Activated T-cell treated with anti-CD3 and anti-CD28 coated beads, Interleukin-2, amount 50 U/mL, for 72 hours (primary cell): Measurements from ENCODE around the gene DAAM2. TPM values are rescaled to one million over a fixed set of nuclear protein-coding genes. Genes with fewer than 3 reads are reported as not detected.
A peak's percentile ranks its signal among the peaks of the same experiment; 100 is the strongest.

ENCODE experiments used
- ATAC-seq, 2 donors: fragments of 150-1000 bp; cut with Tn5 transposase; replicated peaks in 1 of 2; 2 replicates each; pipeline ENCODE4 v1.10.0; 2021; ENCODE audit warnings: moderate library complexity in 2 of 2, mild to moderate bottlenecking in 1 of 2
- DNase-seq, 2 donors: peaks; one replicate each; pipeline ENCODE4 v3.0.0; 2021 to 2022; ENCODE audit warnings: mixed read lengths in 1 of 2
- H3K27ac Mint-ChIP-seq: one replicate; pipeline ENCODE4 v1.8.0; 2022; ENCODE audit warnings: mild to moderate bottlenecking, moderate library complexity, mixed read lengths
- H3K27me3 Mint-ChIP-seq: one replicate; pipeline ENCODE4 v1.8.0; 2022; ENCODE audit warnings: low read depth, mixed read lengths
- H3K36me3 Mint-ChIP-seq, 2 donors: one replicate each; pipeline ENCODE4 v1.8.0; 2022; ENCODE audit warnings: mixed read lengths in 2 of 2, mild to moderate bottlenecking in 1 of 2; ENCODE audit not compliant: insufficient read depth in 2 of 2
- H3K4me1 Mint-ChIP-seq: one replicate; pipeline ENCODE4 v1.8.0; 2022; ENCODE audit warnings: low read depth, mixed read lengths
- H3K4me3 Mint-ChIP-seq, 2 donors: one replicate each; pipeline ENCODE4 v1.8.0; 2022; ENCODE audit warnings: mild to moderate bottlenecking in 2 of 2, mixed read lengths in 2 of 2, moderate library complexity in 2 of 2
- H3K9me3 Mint-ChIP-seq, 2 donors: one replicate each; pipeline ENCODE4 v1.8.0; 2022; ENCODE audit warnings: mixed read lengths in 2 of 2
- total RNA-seq, 2 donors: library from RNA; stranded (reverse); gene quantifications; one replicate each; pipeline ENCODE4 v1.2.3, GENCODE V29; 2022

The DAAM2 gene
- total RNA-seq, 2 donors from 2014 or later: not detected

DNA sequence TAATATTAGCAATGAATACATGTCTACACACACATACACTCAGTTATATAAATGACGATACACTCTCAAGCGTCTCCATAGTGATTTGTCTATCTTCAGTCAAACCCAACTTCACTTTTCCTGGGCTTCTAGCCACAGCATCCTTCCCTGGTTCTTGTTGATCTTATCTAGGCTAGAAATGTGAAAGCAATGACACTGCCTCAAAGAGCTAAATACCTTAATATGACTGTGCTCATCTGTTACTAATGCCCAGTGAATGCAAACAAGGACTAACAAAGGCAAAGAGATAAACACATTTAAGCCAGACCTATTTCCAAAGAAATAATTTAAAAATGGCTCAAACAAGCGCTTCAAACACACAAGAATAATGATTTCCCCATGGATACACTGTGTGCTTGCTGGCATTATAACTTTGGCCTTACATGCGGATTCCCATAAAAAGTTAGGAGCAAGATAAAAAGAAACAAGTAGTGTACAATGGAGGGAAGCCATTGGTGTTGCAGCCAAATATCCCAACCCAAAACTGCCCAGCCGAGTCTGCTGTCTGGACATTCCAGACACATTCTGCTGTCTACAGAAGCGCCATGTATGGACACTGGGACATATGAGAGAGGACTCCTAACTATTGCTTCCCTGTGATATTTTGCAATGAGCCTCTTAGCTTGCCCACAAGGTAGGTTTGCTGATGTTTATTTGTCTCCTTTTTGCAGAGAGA lies 19.5 kb upstream of the DAAM2 start:
- no peak overlapping the region for H3K4me3 Mint-ChIP-seq
- H3K27ac Mint-ChIP-seq: no peak overlapping the region
- H3K4me1 Mint-ChIP-seq: no peaks in the 10 kb centered on the region
- H3K27me3 Mint-ChIP-seq: peaks cover 7% of the 10 kb centered on the region
- no peak for DNase-seq
- no peaks in the 10 kb centered on the region for H3K9me3 Mint-ChIP-seq
- ATAC-seq: no peak
- no peaks in the 10 kb centered on the region for H3K36me3 Mint-ChIP-seq

DNA sequence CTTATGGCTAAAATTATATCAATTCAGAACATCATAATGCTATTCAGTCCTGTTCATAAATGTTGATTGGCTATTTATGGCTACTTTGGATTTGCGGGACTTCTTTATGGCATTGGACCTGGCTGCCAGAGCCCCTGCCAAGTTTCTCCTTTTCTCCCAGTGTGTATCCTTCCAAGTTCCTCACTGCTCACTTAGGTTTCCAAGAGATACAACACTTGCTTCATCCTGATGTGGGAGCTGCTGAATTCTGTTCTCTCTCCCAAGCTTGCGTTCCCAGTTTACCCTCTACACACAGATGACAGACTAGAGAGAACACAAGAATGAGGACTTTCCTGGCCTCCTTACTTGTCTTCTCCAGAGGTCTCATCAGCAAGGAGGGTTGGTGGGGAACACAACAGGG lies 18.4 kb upstream of the DAAM2 start:
- Mint-ChIP-seq H3K36me3 (no peaks in the 10 kb centered on the region), H3K9me3 (no peaks in the 10 kb centered on the region), H3K27me3 (peaks cover 7% of the 10 kb centered on the region), H3K4me1 (no peaks in the 10 kb centered on the region), H3K4me3 (no peak overlapping the region), H3K27ac (no peak overlapping the region)
- ATAC-seq (no peak), DNase-seq (no peak)

DNA sequence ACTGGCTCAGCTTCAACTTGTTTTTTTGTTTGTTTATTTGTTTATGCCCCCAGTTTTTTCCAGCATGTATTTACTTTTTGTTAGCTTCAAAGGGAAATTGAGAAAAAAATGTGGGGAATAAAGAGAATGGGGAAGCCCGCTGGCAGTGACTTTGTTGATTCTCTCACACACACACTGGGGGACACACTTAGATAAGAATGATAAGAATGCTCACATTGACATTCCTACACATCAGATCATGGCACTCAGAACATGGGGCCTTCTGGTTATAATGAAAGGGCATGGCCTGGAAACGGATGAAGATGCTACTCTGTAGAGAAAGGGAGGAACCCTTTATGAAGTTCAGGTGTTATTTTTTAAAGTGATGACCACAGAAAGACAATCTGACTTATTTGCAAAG lies 15.6 kb upstream of the DAAM2 start:
- Mint-ChIP-seq H3K27me3 (no peaks in the 10 kb centered on the region), H3K4me1 (no peaks in the 10 kb centered on the region), H3K27ac (no peak overlapping the region), H3K9me3 (no peaks in the 10 kb centered on the region), H3K36me3 (no peaks in the 10 kb centered on the region), H3K4me3 (no peak overlapping the region)
- no peak for ATAC-seq
- no peak for DNase-seq

DNA sequence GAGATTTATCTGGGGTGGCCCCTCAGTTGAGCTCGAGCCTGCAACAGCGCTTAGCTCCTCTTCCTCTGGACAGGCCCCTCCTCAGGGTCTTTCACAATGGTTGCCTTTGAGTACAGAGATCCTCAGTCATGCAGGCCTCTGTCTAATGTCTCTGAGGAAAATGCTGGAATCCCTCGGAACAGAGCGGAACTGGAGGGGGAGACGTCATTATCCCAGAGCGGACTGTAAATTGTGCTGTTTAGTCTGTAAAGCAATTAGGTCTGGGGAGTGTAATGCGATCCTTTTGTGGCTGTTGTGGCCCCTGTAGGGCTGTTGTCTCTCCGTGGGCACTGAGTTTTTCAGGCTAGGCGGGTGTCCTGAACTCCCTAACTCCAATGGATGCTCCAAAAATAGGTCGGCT lies 15.0 kb upstream of the DAAM2 start:
- ATAC-seq: no peak
- Mint-ChIP-seq H3K4me1 (no peaks in the 10 kb centered on the region), H3K27ac (no peak overlapping the region), H3K36me3 (no peaks in the 10 kb centered on the region), H3K27me3 (no peaks in the 10 kb centered on the region), H3K9me3 (no peaks in the 10 kb centered on the region), H3K4me3 (no peak overlapping the region)
- DNase-seq: no peak

DNA sequence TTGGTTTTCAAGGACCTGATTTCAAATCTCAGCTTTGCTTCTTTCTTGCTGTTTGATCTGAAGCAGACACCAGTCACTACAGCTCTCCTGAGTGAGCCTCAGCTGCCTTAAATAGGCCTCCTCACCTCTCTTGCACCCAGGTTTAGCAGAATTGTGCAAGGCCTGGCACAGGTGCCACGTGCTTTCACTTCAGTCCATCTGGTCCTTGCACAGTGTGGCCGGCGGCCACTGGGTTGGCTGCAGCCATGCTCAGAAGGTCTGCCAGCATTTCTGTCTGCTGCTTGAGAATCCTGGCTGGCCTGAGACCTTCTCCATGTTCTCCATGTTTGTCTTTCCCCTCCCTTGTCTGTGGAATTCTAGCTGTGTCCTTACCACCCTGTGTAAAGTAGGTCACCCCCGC lies 14.5 kb upstream of the DAAM2 start:
- H3K4me1 Mint-ChIP-seq: no peaks in the 10 kb centered on the region
- DNase-seq (no peak), ATAC-seq (no peak)
- H3K27me3 Mint-ChIP-seq: no peaks in the 10 kb centered on the region
- no peaks in the 10 kb centered on the region for H3K36me3 Mint-ChIP-seq
- no peak overlapping the region for H3K4me3 Mint-ChIP-seq
- H3K9me3 Mint-ChIP-seq: no peaks in the 10 kb centered on the region
- H3K27ac Mint-ChIP-seq: no peak overlapping the region

DNA sequence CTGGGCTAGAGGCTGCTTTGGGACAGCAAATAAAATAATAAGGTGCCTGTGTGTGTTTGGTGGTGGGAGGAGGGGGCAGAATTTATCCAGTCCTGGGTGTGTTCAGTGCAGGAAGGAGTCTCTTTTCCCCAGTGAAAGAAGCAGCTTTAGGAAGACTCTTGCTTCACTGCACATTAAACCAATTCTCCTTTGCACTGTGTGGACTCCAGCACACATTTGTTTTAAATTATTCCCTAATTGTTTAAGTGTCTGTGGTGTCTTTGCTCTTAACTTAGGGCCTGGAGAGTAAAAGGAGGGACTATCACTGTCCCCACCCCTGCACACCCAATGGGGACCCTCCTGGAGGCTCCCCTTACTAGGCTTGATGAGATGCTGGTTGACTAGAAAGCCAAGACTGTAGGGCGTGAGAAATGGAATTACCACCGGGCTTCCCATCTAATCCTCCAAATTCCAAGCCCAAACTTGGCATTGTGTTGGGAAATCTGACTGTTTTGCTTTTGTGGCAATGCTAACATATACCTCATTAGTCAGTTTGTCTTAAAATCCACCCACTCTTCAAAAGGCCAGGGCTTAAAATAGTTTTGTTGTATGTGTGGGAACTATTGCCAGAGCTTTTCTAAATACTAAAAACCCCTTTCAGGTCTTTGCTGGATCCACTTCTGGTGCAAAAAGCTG lies 13.5 kb upstream of the DAAM2 start:
- DNase-seq (no peak), ATAC-seq (no peak)
- Mint-ChIP-seq H3K9me3 (peaks cover under 1 to 4% of the 10 kb centered on the region in 2 donors), H3K4me3 (no peak overlapping the region), H3K27ac (no peak overlapping the region), H3K4me1 (no peaks in the 10 kb centered on the region), H3K36me3 (peaks cover under 1 to 4% of the 10 kb centered on the region in 2 donors), H3K27me3 (no peaks in the 10 kb centered on the region)

DNA sequence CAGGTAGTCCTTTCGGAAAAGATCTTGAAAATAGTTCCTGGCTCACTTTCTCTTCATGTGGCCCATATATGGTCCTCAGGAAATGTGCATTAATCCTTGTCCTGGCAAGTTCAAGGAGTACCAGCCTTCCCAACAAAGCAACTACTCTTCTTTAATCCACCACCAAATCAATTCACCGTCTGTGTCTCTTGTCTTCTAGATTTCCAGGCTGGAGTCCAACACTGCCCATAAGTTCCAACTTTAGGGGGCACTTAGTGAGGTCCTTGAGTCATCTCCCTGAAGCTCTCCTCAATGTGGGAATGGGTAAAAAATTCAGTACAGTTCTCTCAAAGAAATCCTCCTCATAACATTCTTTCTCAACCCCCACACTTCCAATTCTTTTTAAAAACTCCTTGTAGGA lies 6.9 kb upstream of the DAAM2 start:
- Mint-ChIP-seq H3K27me3 (peaks cover under 1% of the 10 kb centered on the region), H3K9me3 (peaks cover 5 to 6% of the 10 kb centered on the region in 2 donors), H3K4me1 (no peaks in the 10 kb centered on the region), H3K27ac (no peak overlapping the region), H3K36me3 (peaks cover 2 to 5% of the 10 kb centered on the region in 2 donors), H3K4me3 (no peak overlapping the region)
- ATAC-seq (no peak), DNase-seq (no peak)

DNA sequence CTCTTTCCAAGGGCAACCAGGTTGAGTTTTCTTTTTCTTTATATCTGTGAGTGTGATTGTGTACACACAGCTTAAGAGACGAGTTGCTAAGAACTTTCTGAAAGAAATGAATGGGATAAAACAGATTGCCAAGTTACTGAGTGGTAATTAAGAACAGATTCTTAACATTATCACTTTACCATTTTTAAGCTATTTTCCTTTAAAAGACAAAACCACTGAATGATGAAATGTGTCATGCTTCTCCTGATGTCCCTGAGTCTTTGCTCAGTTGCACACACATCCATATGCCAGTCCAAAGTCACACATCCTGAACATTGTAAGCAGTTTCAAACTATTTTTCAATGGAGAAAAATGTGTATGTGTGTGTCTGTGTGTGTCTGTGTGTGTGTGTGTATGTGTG lies 5.5 kb upstream of the DAAM2 start:
- no peak for DNase-seq
- H3K4me1 Mint-ChIP-seq: no peaks in the 10 kb centered on the region
- H3K27me3 Mint-ChIP-seq: peaks cover 13% of the 10 kb centered on the region
- no peak for ATAC-seq
- H3K4me3 Mint-ChIP-seq: no peak overlapping the region
- peaks cover 2 to 5% of the 10 kb centered on the region in 2 donors for H3K36me3 Mint-ChIP-seq
- H3K9me3 Mint-ChIP-seq: peaks cover 5 to 6% of the 10 kb centered on the region in 2 donors
- H3K27ac Mint-ChIP-seq: no peak overlapping the region

- H3K9me3 Mint-ChIP-seq: peaks cover 5 to 6% of the 10 kb centered on the region in 2 donors
Observed at GRCh38 chr6:39787322-39787721, 4.9 kb upstream of the DAAM2 start.

DNA sequence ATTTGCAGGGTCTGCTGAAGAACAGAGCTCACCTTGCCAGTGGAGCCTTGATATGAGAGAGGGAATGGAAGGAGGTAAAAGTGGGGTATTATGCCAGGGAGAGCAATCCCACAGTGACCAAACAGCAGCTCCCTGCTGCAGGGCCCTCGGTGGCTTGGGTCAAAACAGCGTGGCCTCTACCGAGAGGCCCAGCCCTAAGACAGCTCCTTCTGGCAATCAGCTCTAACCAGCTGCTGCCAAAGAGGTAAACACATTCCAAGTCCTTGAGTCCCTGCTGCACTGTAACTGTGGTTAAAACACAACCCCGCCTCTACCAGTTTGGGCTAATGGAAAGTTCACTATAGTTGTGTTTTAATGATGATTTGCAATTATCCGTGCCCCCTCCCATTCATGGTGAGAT lies 1.4 kb upstream of the DAAM2 start:
- Mint-ChIP-seq H3K36me3 (no peaks in the 10 kb centered on the region), H3K4me3 (no peak overlapping the region), H3K4me1 (no peaks in the 10 kb centered on the region), H3K9me3 (no peaks in the 10 kb centered on the region), H3K27ac (no peak overlapping the region), H3K27me3 (peaks cover 50% of the 10 kb centered on the region)
- DNase-seq (no peak), ATAC-seq (no peak)

More at GRCh38 chr6:39787322-39787721, 4.9 kb upstream of the DAAM2 start:
- peaks cover 2 to 5% of the 10 kb centered on the region in 2 donors for H3K36me3 Mint-ChIP-seq
- DNase-seq (no peak), ATAC-seq (no peak)
- no peaks in the 10 kb centered on the region for H3K4me1 Mint-ChIP-seq
- H3K27me3 Mint-ChIP-seq: peaks cover 19% of the 10 kb centered on the region
- no peak overlapping the region for H3K27ac Mint-ChIP-seq
- H3K4me3 Mint-ChIP-seq: no peak overlapping the region

- no peaks in the 10 kb centered on the region for H3K4me1 Mint-ChIP-seq
- no peaks in the 10 kb centered on the region for H3K36me3 Mint-ChIP-seq
- DNase-seq (no peak), ATAC-seq (no peak)
- no peak overlapping the region for H3K27ac Mint-ChIP-seq
- peaks cover 54% of the 10 kb centered on the region for H3K27me3 Mint-ChIP-seq
- no peak overlapping the region for H3K4me3 Mint-ChIP-seq
- H3K9me3 Mint-ChIP-seq: no peaks in the 10 kb centered on the region
Observed at GRCh38 chr6:39791311-39791710, 865 bp upstream of the DAAM2 start.

DNA sequence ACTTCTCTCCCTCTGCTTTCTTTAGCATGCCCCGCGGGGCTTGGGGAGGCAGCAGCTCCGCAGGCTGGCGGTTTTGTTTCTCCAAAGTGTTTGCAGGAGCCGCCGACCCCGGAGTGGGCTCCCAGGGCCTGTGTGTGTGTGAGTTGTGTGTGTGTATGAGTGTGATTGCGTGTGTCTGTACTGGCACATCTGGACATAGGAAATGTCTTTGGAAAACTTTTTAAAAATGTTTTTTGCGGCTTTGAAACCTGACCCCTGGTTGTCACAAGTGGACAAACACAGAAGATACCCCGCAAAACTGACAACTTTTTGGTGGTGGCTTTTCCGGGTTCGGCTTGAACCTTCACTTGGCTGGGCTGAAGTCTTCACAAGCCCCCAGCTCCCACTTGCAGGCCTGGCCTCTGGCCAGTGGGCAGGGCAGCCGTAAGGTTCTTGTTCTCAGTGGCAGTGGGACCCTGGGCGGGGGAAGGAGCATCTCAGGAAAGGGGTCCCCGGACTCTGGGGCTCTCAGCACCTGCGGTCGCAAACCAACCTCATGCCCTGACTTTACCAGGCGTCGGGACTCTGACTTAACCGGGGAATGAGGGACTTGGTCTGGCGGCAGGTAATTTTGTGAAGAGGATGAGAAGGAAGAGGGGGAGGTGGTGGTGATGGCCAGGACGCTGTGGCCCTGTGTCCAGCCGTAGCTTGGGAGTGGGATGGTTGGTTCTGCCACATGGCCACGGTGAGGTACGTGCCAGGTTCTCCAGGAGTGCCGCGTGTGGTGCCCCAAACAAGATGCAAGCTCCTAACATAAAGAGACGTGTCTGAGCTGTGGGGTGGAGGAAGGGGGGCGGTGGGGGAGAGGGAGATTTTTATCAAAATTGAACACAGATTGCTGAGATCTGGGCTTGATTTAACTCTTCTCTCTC lies 619 bp downstream of the DAAM2 start:
- peaks cover 57% of the 10 kb centered on the region for H3K27me3 Mint-ChIP-seq
- no peaks in the 10 kb centered on the region for H3K9me3 Mint-ChIP-seq
- no peak for ATAC-seq
- no peaks in the 10 kb centered on the region for H3K36me3 Mint-ChIP-seq
- peak overlapping the region; percentile 47 to 58 for H3K4me3 Mint-ChIP-seq
- no peak for DNase-seq
- no peak overlapping the region for H3K27ac Mint-ChIP-seq
- H3K4me1 Mint-ChIP-seq: no peaks in the 10 kb centered on the region

- H3K9me3 Mint-ChIP-seq: no peaks in the 10 kb centered on the region
- H3K27me3 Mint-ChIP-seq: peaks cover 57% of the 10 kb centered on the region
- no peak for DNase-seq
- ATAC-seq: no peak
- no peak overlapping the region for H3K27ac Mint-ChIP-seq
- H3K4me3 Mint-ChIP-seq: no peak overlapping the region
- H3K4me1 Mint-ChIP-seq: no peaks in the 10 kb centered on the region
- H3K36me3 Mint-ChIP-seq: no peaks in the 10 kb centered on the region
Observed at GRCh38 chr6:39793516-39793915, 1.3 kb downstream of the DAAM2 start.
